WTC11 (cell line): ENCODE data around the gene STK35. TPM values are rescaled to one million over a fixed set of nuclear protein-coding genes. Genes with fewer than 3 reads are reported as not detected.

Source experiments
- ATAC-seq: fragments of 200-7000 bp; cut with Tn5 transposase; 2 replicates; pipeline ENCODE4 v1.10.0; 2021; ENCODE audit warnings: mild to moderate bottlenecking, moderate library complexity
- CTCF ChIA-PET: fragments of 300-600 bp; sonication (Branson Sonifier 250); formaldehyde crosslinking; loops from one replicate; lab custom pipeline; 2021; ENCODE audit warnings: antibody characterized with exemption; lab: Charles Lee
- POLR2A ChIA-PET: fragments of 350-600 bp; sonication (Branson Sonifier 250); formaldehyde crosslinking; loops from one replicate; lab custom pipeline; 2021; ENCODE audit warnings: antibody characterized with exemption; lab: Charles Lee
- DNase-seq: peaks from one replicate; pipeline ENCODE4 v3.0.0; 2021; ENCODE audit warnings: low spot score
- H3K27ac Mint-ChIP-seq: 2 replicates; pipeline ENCODE4 v1.8.0; 2021; ENCODE audit warnings: mixed read lengths
- H3K27me3 Mint-ChIP-seq: 2 replicates; pipeline ENCODE4 v1.8.0; 2021; ENCODE audit warnings: low read depth, mild to moderate bottlenecking, moderate library complexity, mixed read lengths
- H3K36me3 Mint-ChIP-seq: 2 replicates; pipeline ENCODE4 v1.8.0; 2021; ENCODE audit warnings: mixed read lengths
- H3K4me1 Mint-ChIP-seq: 2 replicates; pipeline ENCODE4 v1.8.0; 2022; ENCODE audit warnings: mixed read lengths
- H3K4me3 Mint-ChIP-seq: 2 replicates; pipeline ENCODE4 v1.8.0; 2021; ENCODE audit warnings: mild to moderate bottlenecking, moderate library complexity, mixed read lengths
- H3K9me3 Mint-ChIP-seq: 2 replicates; pipeline ENCODE4 v1.8.0; 2021; ENCODE audit warnings: mixed read lengths
- CREM ChIP-seq: sonication (generic); formaldehyde crosslinking; IDR thresholded peaks from 2 replicates; pipeline ENCODE4 v1.8.1; 2022; ENCODE audit warnings: mild to moderate bottlenecking, missing genetic modification reagents, moderate library complexity
- FOXP1 ChIP-seq: sonication (generic); formaldehyde crosslinking; IDR thresholded peaks from 2 replicates; pipeline ENCODE4 v1.8.0; 2022; ENCODE audit warnings: missing genetic modification reagents, mild to moderate bottlenecking, moderate library complexity, borderline replicate concordance
- GABPB1 ChIP-seq: sonication (generic); formaldehyde crosslinking; IDR thresholded peaks from 2 replicates; pipeline ENCODE4 v1.8.1; 2023; ENCODE audit warnings: mild to moderate bottlenecking, missing genetic modification reagents
- HMGA2 ChIP-seq: fragments of 250-450 bp; sonication (Bioruptor Pico); IDR thresholded peaks from 2 replicates; pipeline ENCODE4 v1.4.0; 2021; ENCODE audit warnings: mild to moderate bottlenecking, moderate library complexity
- JAZF1 ChIP-seq: fragments of 250-450 bp; sonication (Bioruptor Pico); IDR thresholded peaks from 2 replicates; pipeline ENCODE4 v1.9.0; 2021; ENCODE audit warnings: moderate library complexity, mild to moderate bottlenecking, inconsistent platforms
- JUN ChIP-seq: sonication (generic); formaldehyde crosslinking; IDR thresholded peaks from 2 replicates; pipeline ENCODE4 v1.8.0; 2023; ENCODE audit warnings: mild to moderate bottlenecking, missing genetic modification reagents
- NR1H2 ChIP-seq: sonication (generic); formaldehyde crosslinking; IDR thresholded peaks from 2 replicates; pipeline ENCODE4 v1.9.0; 2021; ENCODE audit warnings: mild to moderate bottlenecking, moderate library complexity, missing genetic modification reagents
- NR3C1 ChIP-seq: sonication (generic); formaldehyde crosslinking; conservative IDR thresholded peaks from 2 replicates; pipeline ENCODE4 v1.8.1; 2023; ENCODE audit warnings: low read depth, mild to moderate bottlenecking, missing genetic modification reagents
- OVOL2 ChIP-seq: fragments of 250-450 bp; sonication (Bioruptor Pico); IDR thresholded peaks from 2 replicates; pipeline ENCODE4 v1.9.0; 2021; ENCODE audit warnings: mild to moderate bottlenecking, borderline replicate concordance
- PREB ChIP-seq: sonication (generic); formaldehyde crosslinking; IDR thresholded peaks from 2 replicates; pipeline ENCODE4 v1.8.1; 2022; ENCODE audit warnings: mild to moderate bottlenecking, missing genetic modification reagents, moderate library complexity, borderline replicate concordance
- SMAD4 ChIP-seq: sonication (generic); formaldehyde crosslinking; IDR thresholded peaks from 2 replicates; pipeline ENCODE4 v1.8.0; 2022; ENCODE audit warnings: mild to moderate bottlenecking, missing genetic modification reagents
- SOX15 ChIP-seq: fragments of 250-450 bp; sonication (Bioruptor Pico); IDR thresholded peaks from 2 replicates; pipeline ENCODE4 v1.9.0; 2021; ENCODE audit warnings: mild to moderate bottlenecking
- ZNF121 ChIP-seq: sonication (generic); formaldehyde crosslinking; IDR thresholded peaks from 2 replicates; pipeline ENCODE4 v1.8.0; 2023; ENCODE audit warnings: missing genetic modification reagents
- ZNF416 ChIP-seq: fragments of 250-450 bp; sonication (Bioruptor Pico); IDR thresholded peaks from 2 replicates; pipeline ENCODE4 v1.9.0; 2021; ENCODE audit warnings: mild to moderate bottlenecking, inconsistent platforms
- ZNF532 ChIP-seq: fragments of 250-450 bp; sonication (Bioruptor Pico); IDR thresholded peaks from 2 replicates; pipeline ENCODE4 v1.9.0; 2021; ENCODE audit warnings: mild to moderate bottlenecking, borderline replicate concordance
- ZSCAN18 ChIP-seq: fragments of 250-450 bp; sonication (Bioruptor Pico); IDR thresholded peaks from 2 replicates; pipeline ENCODE4 v2.1.2; 2022; ENCODE audit warnings: mild to moderate bottlenecking, moderate library complexity
- total RNA-seq: library from RNA; stranded (reverse); gene quantifications from 3 replicates; pipeline ENCODE4 v1.2.3, GENCODE V29; 2021
- TF ChIP-seq, protein P1 (sequence below): sonication (generic); formaldehyde crosslinking; IDR thresholded peaks from 2 replicates; pipeline ENCODE4 v1.8.1; 2022; ENCODE audit warnings: mild to moderate bottlenecking, moderate library complexity, missing genetic modification reagents
- TF ChIP-seq, protein P2 (sequence below): sonication (generic); formaldehyde crosslinking; IDR thresholded peaks from 2 replicates; pipeline ENCODE4 v1.8.0; 2022; ENCODE audit warnings: mild to moderate bottlenecking, missing genetic modification reagents

The STK35 gene
- total RNA-seq, 1 experiment from 2014 or later, result 37.2 TPM

- Mint-ChIP-seq H3K9me3 (no peaks in the 10 kb centered on the region), H3K27ac (no peak overlapping the region), H3K27me3 (no peaks in the 10 kb centered on the region), H3K4me1 (peaks cover 41% of the 10 kb centered on the region), H3K36me3 (no peaks in the 10 kb centered on the region), H3K4me3 (no peak overlapping the region)
- DNase-seq (peak; percentile 40), ATAC-seq (peak; percentile 75)
- TF ChIP-seq JAZF1 (no peak), CREM (CRISPR knock-in tag) (no peak), SOX15 (CRISPR knock-in tag) (no peak)
- ChIA-PET POLR2A (interaction anchor here (1.2 kb wide), 1 partner anchor 28 kb away, joined by 4 read pairs; the partner anchor contains the start of gene STK35), CTCF (interaction anchor here (2.3 kb wide), 1 partner anchor 42 kb away, joined by 9 read pairs; no protein-coding TSS in a partner anchor)
Measured at GRCh38 chr20:2130683-2131082, 29.1 kb downstream of the STK35 start.

DNA sequence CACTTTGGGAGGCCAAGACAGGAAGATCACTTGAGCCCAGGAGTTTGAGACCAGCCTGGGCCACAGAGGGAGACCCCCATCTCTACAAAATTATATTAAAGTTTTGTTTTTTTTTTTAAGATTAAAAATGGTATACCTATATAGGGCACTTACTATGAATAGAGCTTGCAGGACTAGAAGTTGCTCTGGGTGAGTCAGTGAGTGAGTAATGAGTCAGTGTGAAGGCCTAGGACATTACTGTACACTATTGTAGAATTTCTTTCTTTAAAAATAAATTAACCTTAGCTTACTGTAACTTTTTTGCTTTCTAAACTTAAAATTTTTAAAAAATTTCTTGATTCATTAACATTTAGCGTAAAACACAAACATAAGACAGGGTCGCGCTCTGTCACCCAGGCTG is 29.7 kb downstream of the STK35 start:
- Mint-ChIP-seq H3K36me3 (no peaks in the 10 kb centered on the region), H3K9me3 (no peaks in the 10 kb centered on the region), H3K4me3 (no peak overlapping the region), H3K4me1 (peaks cover 41% of the 10 kb centered on the region), H3K27ac (no peak overlapping the region), H3K27me3 (no peaks in the 10 kb centered on the region)
- ChIA-PET CTCF (interaction anchor here (0.7 to 2.3 kb wide), 2 partner anchors 17 to 41 kb away, joined by 3 to 9 read pairs; no protein-coding TSS in a partner anchor), POLR2A (interaction anchor here (1.2 kb wide), 1 partner anchor 29 kb away, joined by 4 read pairs; the partner anchor contains the start of gene STK35)
- ATAC-seq, result no peak
- DNase-seq, result no peak
- no peak for TF ChIP-seq ZNF532 (CRISPR knock-in tag)

DNA sequence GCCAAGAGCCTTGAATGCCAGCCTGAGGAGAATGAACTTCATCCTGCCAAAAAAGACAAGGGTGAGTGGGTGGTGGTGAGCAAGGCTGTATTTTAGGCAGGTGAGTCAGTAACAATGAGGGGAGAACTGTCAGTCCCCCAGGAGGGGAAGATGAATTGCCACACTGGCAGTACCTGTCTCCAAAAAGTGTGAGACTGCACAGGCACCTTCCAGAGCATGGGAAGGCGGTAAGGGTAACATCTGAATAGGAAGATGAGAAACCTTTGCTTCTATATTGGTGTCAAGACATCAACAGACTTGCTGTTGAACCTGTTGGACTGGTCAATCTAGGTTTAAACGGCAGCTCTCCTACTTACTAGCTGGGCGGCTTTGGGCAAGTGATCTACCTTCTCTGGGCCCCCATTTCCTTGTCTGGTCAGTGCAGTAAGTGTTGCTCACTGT is 30.9 kb downstream of the STK35 start:
- POLR2A ChIA-PET, result no interaction called here
- Mint-ChIP-seq H3K4me3 (no peak overlapping the region), H3K9me3 (no peaks in the 10 kb centered on the region), H3K36me3 (no peaks in the 10 kb centered on the region), H3K27ac (no peak overlapping the region), H3K4me1 (peaks cover 44% of the 10 kb centered on the region), H3K27me3 (no peaks in the 10 kb centered on the region)
- DNase-seq, result no peak
- no peak for ATAC-seq
- CTCF ChIA-PET, result interaction anchor here (1.2 to 2.4 kb wide), 3 partner anchors 40 to 332 kb away, joined by 3 to 7 read pairs (median 3); no protein-coding TSS in a partner anchor
- TF ChIP-seq ZNF416 (CRISPR knock-in tag) (no peak), HMGA2 (CRISPR knock-in tag) (no peak), OVOL2 (CRISPR knock-in tag) (no peak), FOXP1 (CRISPR knock-in tag) (no peak), ZSCAN18 (CRISPR knock-in tag) (no peak), JUN (no peak), GABPB1 (CRISPR knock-in tag) (no peak), NR1H2 (no peak), PREB (no peak), ZNF121 (CRISPR knock-in tag) (no peak), SMAD4 (CRISPR knock-in tag) (no peak), ZNF532 (CRISPR knock-in tag) (no peak), NR3C1 (CRISPR knock-in tag) (no peak)
- TF ChIP-seq, protein P1, sequence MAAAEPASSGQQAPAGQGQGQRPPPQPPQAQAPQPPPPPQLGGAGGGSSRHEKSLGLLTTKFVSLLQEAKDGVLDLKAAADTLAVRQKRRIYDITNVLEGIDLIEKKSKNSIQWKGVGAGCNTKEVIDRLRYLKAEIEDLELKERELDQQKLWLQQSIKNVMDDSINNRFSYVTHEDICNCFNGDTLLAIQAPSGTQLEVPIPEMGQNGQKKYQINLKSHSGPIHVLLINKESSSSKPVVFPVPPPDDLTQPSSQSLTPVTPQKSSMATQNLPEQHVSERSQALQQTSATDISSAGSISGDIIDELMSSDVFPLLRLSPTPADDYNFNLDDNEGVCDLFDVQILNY (CRISPR knock-in tag), result no peak
- TF ChIP-seq, protein P2, sequence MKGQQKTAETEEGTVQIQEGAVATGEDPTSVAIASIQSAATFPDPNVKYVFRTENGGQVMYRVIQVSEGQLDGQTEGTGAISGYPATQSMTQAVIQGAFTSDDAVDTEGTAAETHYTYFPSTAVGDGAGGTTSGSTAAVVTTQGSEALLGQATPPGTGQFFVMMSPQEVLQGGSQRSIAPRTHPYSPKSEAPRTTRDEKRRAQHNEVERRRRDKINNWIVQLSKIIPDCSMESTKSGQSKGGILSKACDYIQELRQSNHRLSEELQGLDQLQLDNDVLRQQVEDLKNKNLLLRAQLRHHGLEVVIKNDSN (CRISPR knock-in tag), result no peak
